ENCODE measurements around the gene TTC1.

Gene TTC1

GRCh38 chr5:160021831-160022446, 13.0 kb downstream of the TTC1 start:
- Histone ChIP-seq H3K27me3 (ENCODE audit: insufficient read depth, insufficient read length) (no peaks in the 10 kb centered on the region), H3K9ac (ENCODE audit: insufficient read length, low read depth) (no peak overlapping the region), H3K9me3 (ENCODE audit: insufficient read depth, low read length) (no peaks in the 10 kb centered on the region), H3K4me3 (ENCODE audit: insufficient read length, low read depth) (no peak overlapping the region), H3K36me3 (ENCODE audit: insufficient read depth, insufficient read length, low read length) (peaks cover 37% of the 10 kb centered on the region), H3K4me1 (ENCODE audit: insufficient read depth, insufficient read length) (no peaks in the 10 kb centered on the region)
- DNase-seq (ENCODE audit: low read depth, low spot score) = peak; percentile 33
- TF ChIP-seq ZNF274 (IDR thresholded peaks at IDR 0.05; ENCODE audit: low read depth, low read length) = no peak
- no peak for TF ChIP-seq YY1 (IDR thresholded peaks at IDR 0.05; ENCODE audit: insufficient read depth, insufficient read length)
- no peak for TF ChIP-seq SUZ12 (IDR thresholded peaks at IDR 0.05; ENCODE audit: extremely low read depth, insufficient read depth, insufficient read length)

- H3K27me3 ChIP-seq (ENCODE audit: insufficient read depth, insufficient read length) = no peaks in the 10 kb centered on the region
- no peaks in the 10 kb centered on the region for H3K4me1 ChIP-seq (ENCODE audit: insufficient read depth, insufficient read length)
- peaks cover 32% of the 10 kb centered on the region for H3K36me3 ChIP-seq (ENCODE audit: insufficient read depth, insufficient read length, low read length)
- no peak overlapping the region for H3K9ac ChIP-seq (ENCODE audit: insufficient read length, low read depth)
- H3K9me3 ChIP-seq (ENCODE audit: insufficient read depth, low read length) = no peaks in the 10 kb centered on the region
- no peak for DNase-seq (ENCODE audit: low read depth, low spot score)
- no peak for TF ChIP-seq YY1 (IDR thresholded peaks at IDR 0.05; ENCODE audit: insufficient read depth, insufficient read length)
- no peak for TF ChIP-seq SUZ12 (IDR thresholded peaks at IDR 0.05; ENCODE audit: extremely low read depth, insufficient read depth, insufficient read length)
- TF ChIP-seq ZNF274 (IDR thresholded peaks at IDR 0.05; ENCODE audit: low read depth, low read length) = no peak
- H3K4me3 ChIP-seq (ENCODE audit: insufficient read length, low read depth) = no peak overlapping the region
These were observed 14.3 kb downstream of the TTC1 start for GRCh38 chr5:160023007-160023907.

GRCh38 chr5:160023908-160024630, 15.1 kb downstream of the TTC1 start:
- no peaks in the 10 kb centered on the region for H3K27me3 ChIP-seq (ENCODE audit: insufficient read depth, insufficient read length)
- TF ChIP-seq YY1 (IDR thresholded peaks at IDR 0.05; ENCODE audit: insufficient read depth, insufficient read length) (no peak), ZNF274 (IDR thresholded peaks at IDR 0.05; ENCODE audit: low read depth, low read length) (no peak), SUZ12 (IDR thresholded peaks at IDR 0.05; ENCODE audit: extremely low read depth, insufficient read depth, insufficient read length) (no peak)
- H3K9ac ChIP-seq (ENCODE audit: insufficient read length, low read depth) = no peak overlapping the region
- DNase-seq (ENCODE audit: low read depth, low spot score) = no peak
- peaks cover 36% of the 10 kb centered on the region for H3K36me3 ChIP-seq (ENCODE audit: insufficient read depth, insufficient read length, low read length)
- no peak overlapping the region for H3K4me3 ChIP-seq (ENCODE audit: insufficient read length, low read depth)
- no peaks in the 10 kb centered on the region for H3K4me1 ChIP-seq (ENCODE audit: insufficient read depth, insufficient read length)
- no peaks in the 10 kb centered on the region for H3K9me3 ChIP-seq (ENCODE audit: insufficient read depth, low read length)

DNA sequence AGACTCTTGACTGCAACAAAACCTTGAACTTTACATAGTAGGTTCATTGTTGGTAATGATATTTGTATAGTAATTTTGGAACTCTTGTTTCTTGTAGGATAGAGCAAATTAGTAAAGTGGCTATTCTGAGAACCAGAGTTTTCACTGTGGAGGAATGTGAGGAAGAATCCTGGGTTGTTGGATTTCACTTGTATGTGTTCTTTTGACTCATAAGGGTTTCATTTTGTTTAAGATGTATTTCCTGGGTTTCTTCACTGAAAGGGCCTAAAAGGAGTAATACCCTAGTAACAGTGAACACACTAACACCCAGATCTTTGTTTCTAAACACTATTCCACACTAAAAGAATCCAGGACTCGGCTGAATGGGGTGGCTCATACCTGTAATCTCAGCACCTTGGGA, 20.1 kb downstream of the TTC1 start:
- no peak for DNase-seq (ENCODE audit: low read depth, low spot score)
- TF ChIP-seq YY1 (IDR thresholded peaks at IDR 0.05; ENCODE audit: insufficient read depth, insufficient read length) = no peak
- TF ChIP-seq SUZ12 (IDR thresholded peaks at IDR 0.05; ENCODE audit: extremely low read depth, insufficient read depth, insufficient read length) = no peak
- Histone ChIP-seq H3K36me3 (ENCODE audit: insufficient read depth, insufficient read length, low read length) (peaks cover 23% of the 10 kb centered on the region), H3K27me3 (ENCODE audit: insufficient read depth, insufficient read length) (no peaks in the 10 kb centered on the region), H3K9me3 (ENCODE audit: insufficient read depth, low read length) (no peaks in the 10 kb centered on the region), H3K9ac (ENCODE audit: insufficient read length, low read depth) (no peak overlapping the region), H3K4me1 (ENCODE audit: insufficient read depth, insufficient read length) (no peaks in the 10 kb centered on the region), H3K4me3 (ENCODE audit: insufficient read length, low read depth) (no peak overlapping the region)

DNA sequence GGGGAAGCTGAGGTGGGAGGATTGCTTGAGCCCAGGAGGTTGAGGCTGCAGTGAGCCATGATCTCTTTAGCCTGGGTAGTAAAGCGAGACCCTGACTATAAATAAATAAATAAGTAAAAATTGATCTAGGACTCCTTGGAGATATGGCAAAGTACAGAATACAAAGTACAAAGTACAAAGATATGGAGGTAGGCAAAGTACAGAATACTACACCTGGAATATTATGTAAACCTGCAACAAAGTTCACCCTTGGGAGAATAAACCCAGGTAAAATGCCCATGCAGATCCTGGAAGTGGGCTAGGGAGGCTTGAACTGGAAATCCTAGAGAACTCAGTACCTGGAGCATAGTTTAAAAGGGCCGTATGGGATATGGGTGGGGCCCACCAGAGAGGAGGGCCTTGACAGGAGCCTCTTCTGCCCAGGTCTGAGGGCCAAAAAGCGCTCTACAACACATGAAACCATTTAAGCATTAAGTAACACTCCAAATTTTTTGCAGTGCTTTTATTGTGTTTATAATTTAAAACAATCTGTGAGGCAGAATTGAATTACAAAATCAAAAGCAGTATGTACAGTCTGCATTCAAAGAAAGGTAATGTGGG, 20.7 kb downstream of the TTC1 start:
- Histone ChIP-seq H3K4me3 (ENCODE audit: insufficient read length, low read depth) (no peak overlapping the region), H3K27me3 (ENCODE audit: insufficient read depth, insufficient read length) (no peaks in the 10 kb centered on the region), H3K9me3 (ENCODE audit: insufficient read depth, low read length) (no peaks in the 10 kb centered on the region), H3K4me1 (ENCODE audit: insufficient read depth, insufficient read length) (no peaks in the 10 kb centered on the region), H3K9ac (ENCODE audit: insufficient read length, low read depth) (no peak overlapping the region), H3K36me3 (ENCODE audit: insufficient read depth, insufficient read length, low read length) (peaks cover 20% of the 10 kb centered on the region)
- DNase-seq (ENCODE audit: low read depth, low spot score) = no peak
- TF ChIP-seq YY1 (IDR thresholded peaks at IDR 0.05; ENCODE audit: insufficient read depth, insufficient read length) (no peak), ZNF274 (IDR thresholded peaks at IDR 0.05; ENCODE audit: low read depth, low read length) (no peak), SUZ12 (IDR thresholded peaks at IDR 0.05; ENCODE audit: extremely low read depth, insufficient read depth, insufficient read length) (no peak)

- no peak for DNase-seq (ENCODE audit: low read depth, low spot score)
These were observed 21.9 kb downstream of the TTC1 start for GRCh38 chr5:160030631-160031377.

More at GRCh38 chr5:160030631-160031377, 21.9 kb downstream of the TTC1 start:
- Histone ChIP-seq H3K9ac (ENCODE audit: insufficient read length, low read depth) (no peak overlapping the region), H3K27me3 (ENCODE audit: insufficient read depth, insufficient read length) (no peaks in the 10 kb centered on the region), H3K36me3 (ENCODE audit: insufficient read depth, insufficient read length, low read length) (peaks cover 30% of the 10 kb centered on the region), H3K4me3 (ENCODE audit: insufficient read length, low read depth) (no peak overlapping the region), H3K9me3 (ENCODE audit: insufficient read depth, low read length) (no peaks in the 10 kb centered on the region), H3K4me1 (ENCODE audit: insufficient read depth, insufficient read length) (no peaks in the 10 kb centered on the region)
- no peak for TF ChIP-seq YY1 (IDR thresholded peaks at IDR 0.05; ENCODE audit: insufficient read depth, insufficient read length)

All from NT2/D1 (cell line).